HG02642 (cell line): ENCODE data around the gene CABLES2.

Experiments used
- ATAC-seq: cut with Tn5 transposase; IDR thresholded peaks from one replicate; pipeline ENCODE4 v1.9.1; 2021; ENCODE audit warnings: mild to moderate bottlenecking; ENCODE audit not compliant: unreplicated experiment, poor library complexity

Gene CABLES2

GRCh38 chr20:62406635-62407176, 379 bp downstream of the CABLES2 start:
- peak; percentile 10 for ATAC-seq

DNA sequence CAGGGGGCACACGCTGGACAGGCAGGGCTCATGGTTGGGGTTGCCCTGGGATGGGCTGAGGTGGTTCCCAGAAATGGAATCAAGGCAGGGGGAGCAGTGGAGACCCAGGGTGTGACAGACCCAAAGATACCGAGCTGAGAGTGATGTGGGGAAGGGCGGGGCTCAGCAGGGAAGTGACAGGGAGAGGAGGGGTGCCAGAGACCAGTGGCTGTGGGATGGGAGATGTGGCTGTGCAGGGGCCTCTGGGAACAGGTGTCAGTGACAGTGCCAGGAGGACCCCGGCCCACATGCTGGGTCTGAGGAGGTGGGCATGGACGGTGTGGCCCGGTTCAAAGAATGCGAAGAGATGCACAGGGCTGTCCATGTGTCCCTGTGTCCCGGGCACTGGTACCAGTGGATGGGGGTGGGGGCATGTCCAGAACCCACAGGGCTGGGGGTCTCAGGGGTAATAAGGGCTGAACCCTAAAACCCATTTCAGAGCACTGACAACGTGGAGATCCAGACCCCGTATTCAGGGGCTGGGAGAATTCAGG, 1.0 kb downstream of the CABLES2 start:
- ATAC-seq = no peak

DNA sequence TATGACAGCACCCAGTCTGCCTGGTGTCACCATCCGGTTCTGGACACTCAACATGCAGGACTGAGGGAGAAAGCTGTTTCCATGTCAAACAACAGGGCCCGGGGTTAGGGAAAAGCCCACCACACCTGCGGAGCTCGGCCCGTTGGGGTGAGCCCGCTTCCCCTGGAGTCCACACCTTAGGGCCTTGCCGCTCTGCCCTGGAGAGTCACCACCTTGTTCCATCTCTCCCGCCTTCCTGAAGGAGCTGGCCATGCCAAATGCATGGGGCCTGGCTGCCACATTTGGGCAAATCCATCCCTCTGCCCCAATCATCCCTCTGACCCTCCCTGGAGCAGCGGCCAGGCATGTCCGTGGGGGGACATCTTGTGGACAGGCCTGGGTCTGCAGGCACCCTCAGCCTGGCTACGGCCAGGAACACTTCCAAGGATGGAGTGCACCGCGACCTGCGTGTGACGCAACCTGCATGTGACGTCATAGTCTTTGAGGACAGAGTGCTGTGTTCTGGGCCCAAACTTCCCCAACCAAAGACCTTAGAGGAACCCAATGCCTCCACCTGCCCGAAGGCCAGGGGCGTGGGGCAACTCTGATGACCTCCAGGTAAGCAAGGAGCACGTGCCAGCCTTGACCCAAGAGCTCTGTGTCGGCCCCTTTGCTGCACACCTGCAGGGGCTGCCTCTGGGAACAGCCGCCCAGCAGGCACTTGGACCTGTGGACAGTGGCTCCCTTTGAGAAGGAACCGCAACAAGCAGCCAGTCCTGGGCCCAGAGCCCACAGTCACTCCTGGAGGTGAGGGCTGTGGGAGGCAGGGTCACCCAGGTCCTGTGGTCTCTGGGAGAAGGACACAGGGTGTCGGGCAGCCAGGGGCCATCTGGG, 1.7 kb downstream of the CABLES2 start:
- ATAC-seq = no peak

- ATAC-seq = no peak
Observed at GRCh38 chr20:62404761-62405107, 2.4 kb downstream of the CABLES2 start.

DNA sequence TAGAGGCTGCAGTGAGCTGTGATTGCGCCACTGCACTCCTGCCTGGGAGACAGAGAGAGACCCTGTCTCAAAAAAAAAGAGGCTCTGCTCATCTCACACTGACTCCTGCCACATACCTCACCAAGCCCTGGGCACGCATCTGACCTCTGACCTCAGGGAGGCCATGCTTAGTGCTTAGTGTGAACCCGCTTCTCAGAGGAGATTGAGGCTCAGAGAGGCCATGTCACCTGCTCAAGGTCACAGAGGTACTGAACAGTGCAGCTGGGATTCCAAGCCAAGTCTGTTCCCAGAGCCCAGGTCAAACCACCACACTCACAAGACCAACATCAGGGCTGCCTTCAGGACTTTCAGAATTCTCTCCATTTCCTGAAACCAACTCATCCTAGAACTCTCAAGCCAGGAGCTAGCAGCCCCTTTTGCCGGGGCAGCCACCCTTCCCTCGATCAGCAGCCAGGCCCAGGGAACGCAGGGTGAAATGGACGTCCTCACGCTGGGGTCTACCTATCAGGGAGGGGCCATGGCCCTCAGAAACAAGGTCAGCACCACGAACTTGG, 2.9 kb downstream of the CABLES2 start:
- ATAC-seq = no peak

DNA sequence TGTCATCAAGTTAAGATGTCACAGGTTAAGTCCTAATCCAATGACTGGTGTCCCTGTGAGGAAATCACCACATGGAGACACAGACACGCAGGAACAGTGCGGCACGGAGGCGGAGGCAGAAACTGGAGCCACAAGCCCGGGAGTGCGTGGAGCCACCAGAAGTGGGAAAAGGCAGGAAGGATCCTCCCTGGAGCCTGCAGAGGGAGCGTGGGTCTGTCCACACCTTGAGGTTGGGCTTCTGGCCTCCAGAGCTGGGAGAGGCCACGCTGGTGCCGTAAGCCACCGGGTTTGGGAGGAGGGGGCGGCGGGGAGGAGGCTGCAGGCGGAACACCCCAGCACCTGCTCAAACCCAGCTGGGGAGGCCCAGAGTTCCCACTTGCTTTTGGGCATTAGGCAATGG, 3.8 kb downstream of the CABLES2 start:
- no peak for ATAC-seq

DNA sequence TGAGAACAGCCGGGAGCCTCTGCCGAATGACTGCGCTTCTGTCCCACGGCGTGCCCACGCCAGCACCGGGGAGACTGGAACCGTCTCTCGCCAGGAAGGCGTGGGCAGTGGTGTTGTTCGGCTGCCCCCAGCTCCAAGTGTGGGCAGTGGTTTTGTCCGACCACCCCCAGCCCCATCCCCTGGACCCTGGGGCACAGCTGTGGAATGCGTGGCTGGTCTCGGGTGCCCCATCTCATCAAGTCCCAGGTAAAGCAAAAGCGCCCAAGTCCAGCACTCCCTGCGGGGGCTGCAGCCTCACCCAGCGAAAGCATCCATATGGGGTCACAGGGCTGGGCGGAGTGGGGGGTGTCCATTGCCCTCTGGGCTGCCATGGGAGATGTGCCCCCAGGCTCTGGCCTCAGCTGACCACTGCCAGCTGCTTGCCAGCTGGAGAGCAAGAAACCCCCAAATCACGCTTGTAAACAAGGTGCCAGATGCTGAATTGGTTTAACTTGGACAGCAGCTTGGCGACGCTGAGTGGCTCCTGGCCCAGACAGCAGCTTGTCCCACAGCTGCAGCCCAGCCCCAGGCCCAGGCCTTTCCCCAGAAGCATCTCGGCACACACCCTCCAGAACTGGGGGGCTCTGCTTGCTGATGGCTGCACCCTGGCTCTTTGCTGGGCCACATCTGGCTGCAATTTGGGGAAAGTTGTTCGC, 4.5 kb downstream of the CABLES2 start:
- no peak for ATAC-seq

DNA sequence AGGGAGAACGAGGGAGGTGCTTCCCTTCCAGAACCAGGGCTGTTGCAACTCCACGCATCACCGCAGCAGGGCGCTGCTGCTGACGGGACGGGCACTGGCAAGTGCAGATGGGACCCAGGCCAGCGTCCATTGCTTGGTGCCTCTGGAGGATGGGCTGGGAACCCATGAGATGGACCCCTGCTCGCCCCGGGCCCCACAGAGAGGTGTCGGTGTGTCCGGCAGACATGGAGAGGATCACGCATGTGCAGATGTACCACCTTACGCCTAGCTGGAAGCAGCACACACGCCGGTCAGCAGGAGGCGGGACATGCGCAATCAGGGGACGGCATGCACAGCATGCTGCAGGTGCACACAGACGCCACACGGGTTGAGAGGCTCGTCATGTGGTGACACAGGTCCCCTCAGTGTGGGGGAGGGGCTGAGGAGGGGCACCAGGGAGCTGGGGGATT, 5.7 kb downstream of the CABLES2 start:
- no peak for ATAC-seq

DNA sequence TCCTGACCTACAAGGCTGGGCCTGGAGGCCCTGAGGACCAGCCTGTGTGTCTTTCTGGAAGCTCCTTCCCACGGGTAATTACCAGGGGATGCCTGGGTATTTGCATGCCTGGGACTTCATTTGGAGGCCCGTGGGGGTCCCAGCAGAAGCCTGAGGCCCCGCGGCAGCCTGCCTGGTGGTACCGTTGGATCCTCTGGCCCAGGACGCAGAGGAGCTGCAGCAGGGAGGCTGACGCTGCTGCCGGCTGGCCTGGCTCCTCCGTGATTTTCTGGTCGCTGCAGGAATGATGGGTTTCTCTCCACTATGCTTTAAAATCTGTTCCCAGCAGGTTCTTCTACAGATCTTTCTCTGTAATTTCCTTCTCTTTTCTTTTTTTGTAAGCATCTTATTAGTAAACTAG, 6.5 kb downstream of the CABLES2 start:
- no peak for ATAC-seq

DNA sequence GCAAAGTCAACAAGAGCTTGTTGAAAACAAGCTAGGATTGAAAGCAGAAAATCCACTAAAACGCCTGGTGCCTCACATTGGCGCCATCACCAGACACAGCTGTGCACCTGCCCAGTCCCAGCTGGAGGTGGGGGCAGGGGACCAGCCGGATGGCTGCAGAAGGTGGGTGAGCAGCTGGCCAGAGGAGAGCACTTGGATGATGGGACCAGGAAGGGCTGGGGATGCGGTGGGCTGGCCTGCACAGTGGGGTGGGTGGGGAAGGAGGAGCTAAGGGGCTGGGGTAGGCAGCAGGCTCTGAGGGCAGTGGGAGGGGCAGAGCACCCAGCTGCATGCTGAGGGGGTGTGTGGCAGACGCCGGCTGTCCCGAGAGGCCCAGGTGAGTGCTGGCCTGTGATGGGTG, 7.1 kb downstream of the CABLES2 start:
- ATAC-seq = no peak

DNA sequence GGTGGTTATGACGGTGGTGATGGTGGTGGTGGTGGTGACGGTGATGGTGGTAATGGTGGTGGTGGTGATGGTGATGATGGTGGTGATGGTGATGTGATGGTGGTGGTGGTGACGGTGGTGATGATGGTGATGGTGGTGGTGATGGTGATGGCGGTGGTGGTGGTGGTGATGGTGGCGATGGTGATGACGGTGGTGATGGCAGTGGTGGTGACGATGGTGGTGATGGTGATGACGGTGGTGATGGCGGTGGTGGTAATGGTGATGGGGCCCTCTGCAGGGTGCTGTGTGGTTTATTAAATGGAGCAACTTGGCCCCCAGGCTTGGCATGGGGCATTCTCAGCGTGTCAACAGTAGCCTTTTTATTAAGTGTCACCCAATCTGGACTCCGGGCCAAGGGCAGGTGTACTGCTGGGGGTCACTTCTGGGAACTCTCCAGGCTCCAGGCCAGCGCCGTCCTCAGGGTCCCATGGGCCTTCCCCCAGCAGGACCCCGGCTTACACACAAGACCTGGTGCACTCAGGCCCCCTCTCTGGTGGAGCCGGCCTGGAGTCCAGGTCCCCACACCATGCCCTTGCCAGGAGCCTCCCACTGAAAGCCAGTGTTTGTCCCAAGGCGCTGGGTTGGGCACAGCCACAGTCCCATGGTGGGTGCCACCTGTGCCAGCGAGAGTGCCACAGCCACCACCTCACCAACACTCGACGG, 8.8 kb downstream of the CABLES2 start:
- ATAC-seq = no peak

DNA sequence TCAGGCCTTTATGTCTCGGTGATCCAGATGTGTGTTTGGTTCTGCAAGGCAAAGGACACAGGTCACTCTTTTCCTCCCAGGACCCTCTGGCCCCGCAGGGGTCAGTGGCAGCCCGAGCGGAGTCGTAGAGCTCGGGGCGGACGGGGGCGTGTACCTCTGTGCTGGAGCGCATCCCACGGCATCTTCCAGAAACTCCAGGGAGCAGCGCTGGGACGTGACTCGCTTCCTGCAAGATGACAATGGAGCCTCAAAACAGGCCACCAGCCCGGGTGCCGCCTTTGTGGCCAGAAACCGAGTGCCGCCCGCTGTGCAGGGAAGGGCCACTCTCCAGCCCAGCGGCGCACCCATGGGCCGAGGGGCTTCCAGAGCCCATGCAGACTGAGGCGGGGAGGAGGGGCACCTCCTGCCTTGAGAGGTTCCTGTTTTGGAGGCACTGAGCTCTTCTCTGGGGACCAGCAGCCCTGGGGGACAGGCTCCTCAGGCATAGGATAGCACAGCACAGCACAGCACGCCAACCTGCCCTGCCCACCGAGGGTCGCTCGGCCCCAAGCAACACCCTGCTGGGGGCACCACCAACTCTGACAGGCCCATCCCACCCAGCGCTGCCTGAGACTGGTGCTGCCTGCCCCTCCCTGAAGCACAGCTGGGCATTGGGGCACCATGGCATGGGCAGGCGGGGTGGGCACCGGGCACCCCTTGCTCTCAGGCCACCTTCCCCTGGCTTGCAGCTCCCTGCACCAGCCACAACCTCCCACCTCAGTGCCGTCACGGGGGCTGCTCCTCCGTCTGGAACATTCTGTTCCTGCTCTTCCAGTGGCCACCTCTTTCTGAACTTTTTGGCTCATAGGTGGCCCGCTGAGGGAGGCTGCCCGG, 10.5 kb downstream of the CABLES2 start:
- ATAC-seq = no peak

GRCh38 chr20:62395311-62396242, 11.5 kb downstream of the CABLES2 start:
- no peak for ATAC-seq

GRCh38 chr20:62394248-62395245, 12.5 kb downstream of the CABLES2 start:
- ATAC-seq = no peak

- ATAC-seq = no peak
Observed at GRCh38 chr20:62393830-62394229, 13.3 kb downstream of the CABLES2 start.

GRCh38 chr20:62393335-62393665, 13.8 kb downstream of the CABLES2 start:
- no peak for ATAC-seq

DNA sequence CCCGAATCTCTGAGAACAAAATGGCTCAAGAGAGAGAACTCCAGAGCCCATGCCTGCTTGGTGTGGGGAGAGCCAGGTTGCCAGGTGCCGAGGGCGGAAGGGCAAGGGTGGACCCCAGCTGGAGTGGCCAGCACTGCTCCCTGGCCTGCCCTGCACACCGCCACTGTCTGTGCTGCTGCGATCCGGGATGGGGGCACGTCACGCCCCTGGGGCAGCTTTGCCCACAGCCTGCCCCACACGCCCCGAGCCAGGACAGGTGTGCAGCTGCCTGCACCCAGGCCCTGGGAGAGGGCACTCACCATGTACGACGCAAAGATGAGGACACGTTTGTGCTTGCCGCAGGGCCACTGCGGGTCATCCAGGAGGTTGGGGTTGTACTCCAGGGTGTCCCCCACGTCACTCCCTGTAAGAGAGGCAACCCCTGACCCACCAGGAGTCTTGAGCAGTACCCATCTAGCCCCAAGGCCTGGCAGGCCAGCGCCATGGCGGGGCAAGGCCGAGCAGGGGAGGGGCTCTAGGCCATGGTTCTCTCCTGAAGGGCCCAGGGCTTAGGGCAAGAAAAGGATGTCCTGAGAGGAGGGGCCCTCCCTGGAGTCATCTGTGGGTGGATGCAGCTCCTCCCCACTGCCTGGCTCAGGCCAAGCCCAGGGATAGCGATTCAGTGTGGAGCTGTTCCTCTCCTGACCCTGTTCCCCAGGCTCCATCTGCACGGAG, 14.3 kb downstream of the CABLES2 start:
- no peak for ATAC-seq
